ENCODE results near the gene TUBGCP6. TPM values are rescaled to one million over a fixed set of nuclear protein-coding genes. Genes with fewer than 3 reads are reported as not detected.

The TUBGCP6 gene
- 10 to 100 TPM; 19.2 to 33.4 TPM for total RNA-seq

GRCh38 chr22:50244420-50245213, at the start of gene TUBGCP6:
Gene TUBGCP6, minus strand, starts transcription at chr22:50245023. Its CDS starts 564 bp downstream, at chr22:50244459.
- Histone ChIP-seq H3K36me3 (no peaks in the 10 kb centered on the region), H3K9ac (ENCODE audit: low read depth in 2 of 2, low read length in 2 of 2) (peak within 1 kb of the TSS; percentile 83 to 89), H3K27me3 (no peaks in the 10 kb centered on the region), H3K27ac (peak within 1 kb of the TSS; percentile 85), H3K9me3 (no peaks in the 10 kb centered on the region), H3K4me3 (peak within 1 kb of the TSS; percentile 91), H3K4me1 (peaks cover 35% of the 10 kb centered on the region)
- intact Hi-C loops (cut with DNase I): no loop called here
- TF ChIP-seq CTCF (IDR thresholded peaks at IDR 0.05): no peak
- DNase-seq: peak; percentile 96

GRCh38 chr22:50294319-50294656, 49.5 kb upstream of the TUBGCP6 start:
- Histone ChIP-seq H3K27me3 (no peaks in the 10 kb centered on the region), H3K4me1 (peaks cover 49% of the 10 kb centered on the region), H3K27ac (peak overlapping the region; percentile 87), H3K9me3 (no peaks in the 10 kb centered on the region), H3K4me3 (no peak overlapping the region), H3K36me3 (peaks cover 4% of the 10 kb centered on the region), H3K9ac (ENCODE audit: low read depth in 2 of 2, low read length in 2 of 2) (peak overlapping the region; percentile 19 to 69)
- intact Hi-C loops (cut with DNase I): no loop called here
- no peak for DNase-seq
- no peak for TF ChIP-seq CTCF (IDR thresholded peaks at IDR 0.05)

GRCh38 chr22:50293441-50294318, 48.9 kb upstream of the TUBGCP6 start:
- H3K9ac ChIP-seq (ENCODE audit: low read depth in 2 of 2, low read length in 2 of 2): peak overlapping the region; percentile 19 to 69
- DNase-seq: peak; percentile 90
- TF ChIP-seq CTCF (IDR thresholded peaks at IDR 0.05): no peak
- H3K4me1 ChIP-seq: peaks cover 43% of the 10 kb centered on the region
- intact Hi-C loops (cut with DNase I): no loop called here
- H3K27me3 ChIP-seq: no peaks in the 10 kb centered on the region
- H3K9me3 ChIP-seq: no peaks in the 10 kb centered on the region
- H3K4me3 ChIP-seq: peak overlapping the region; percentile 21
- peak overlapping the region; percentile 87 for H3K27ac ChIP-seq
- H3K36me3 ChIP-seq: peaks cover 10% of the 10 kb centered on the region

- H3K9ac ChIP-seq (ENCODE audit: low read depth in 2 of 2, low read length in 2 of 2): peak overlapping the region; percentile 66 to 69
- peak overlapping the region; percentile 21 for H3K4me3 ChIP-seq
- H3K9me3 ChIP-seq: no peaks in the 10 kb centered on the region
- peak overlapping the region; percentile 87 for H3K27ac ChIP-seq
- H3K27me3 ChIP-seq: no peaks in the 10 kb centered on the region
- no peak for TF ChIP-seq CTCF (IDR thresholded peaks at IDR 0.05)
- H3K4me1 ChIP-seq: peaks cover 36% of the 10 kb centered on the region
- intact Hi-C loops (cut with DNase I): no loop called here
- peaks cover 18% of the 10 kb centered on the region for H3K36me3 ChIP-seq
- no peak for DNase-seq
These were observed 48.0 kb upstream of the TUBGCP6 start for GRCh38 chr22:50292643-50293440.
